A549 (cell line): ENCODE measurements around the gene KLF4. TPM values are rescaled to one million over a fixed set of nuclear protein-coding genes. Genes with fewer than 3 reads are reported as not detected.

Experiments
- ATAC-seq, 2 experiments: fragments of 200-7000 bp in 1 of 2; fragments of >200 bp in 1 of 2; cut with Nextera tagmentation in 1 of 2; cut with Tn5 transposase in 1 of 2; 3 replicates each; pipeline versions ENCODE4 v1.8.0 to v1.9.1; 2018 to 2020; ENCODE audit warnings: mild to moderate bottlenecking in 1 of 2, moderate library complexity in 1 of 2
- CTCF ChIA-PET: fragments of 300-600 bp; sonication (Branson Sonifier 250); formaldehyde crosslinking; extraction: SDS; loops from one replicate; lab custom pipeline; 2021; ENCODE audit warnings: antibody characterized with exemption, inconsistent platforms; lab: Yijun Ruan, JAX
- POLR2A ChIA-PET: fragments of 350-600 bp; formaldehyde crosslinking; extraction: SDS; loops from one replicate; lab custom pipeline; 2021; ENCODE audit warnings: antibody characterized with exemption, inconsistent platforms; lab: Yijun Ruan, JAX
- DNase-seq, 2 experiments: peaks; one replicate each; pipeline versions ENCODE4 v3.0.0 to v3.0.0-alpha.2; 2011 to 2016; ENCODE audit warnings: low read depth in 1 of 2, low spot score in 1 of 2
- FAIRE-seq: peaks from 2 replicates; lab custom pipeline; 2011; peaks lifted over from hg19 to GRCh38; lab: Jason Lieb, UNC
- H3K27ac ChIP-seq, 2 experiments: fragments of >200 bp; sonication (Bioruptor Twin); formaldehyde crosslinking; 3 replicates each; pipeline ENCODE4 v1.5.1; 2016 to 2017
- H3K4me1 ChIP-seq: fragments of >200 bp; sonication (Bioruptor Twin); formaldehyde crosslinking; 3 replicates; pipeline ENCODE4 v1.6.1; 2016
- H3K4me2 ChIP-seq: fragments of >200 bp; sonication (Bioruptor Twin); formaldehyde crosslinking; 3 replicates; pipeline ENCODE4 v1.6.1; 2016
- H3K4me3 ChIP-seq: fragments of >200 bp; sonication (Bioruptor Twin); formaldehyde crosslinking; 3 replicates; pipeline ENCODE4 v1.5.1; 2016
- H3K9me3 ChIP-seq: fragments of >200 bp; sonication (Bioruptor Twin); formaldehyde crosslinking; 3 replicates; pipeline ENCODE4 v1.6.1; 2016
- CHD4 ChIP-seq: fragments of 200-600 bp; sonication (generic); IDR thresholded peaks from 2 replicates; pipeline ENCODE4 v1.6.1; 2016; ENCODE audit warnings: antibody characterized with exemption, mild to moderate bottlenecking, borderline replicate concordance
- EP300 ChIP-seq, 2 experiments: fragments of >200 bp; sonication (Bioruptor Twin); formaldehyde crosslinking; IDR thresholded peaks; 2 replicates in 1 of 2; 3 replicates in 1 of 2; pipeline ENCODE4 v1.6.1; 2016 to 2017
- HOXB5 ChIP-seq: fragments of 250-450 bp; sonication (Bioruptor Pico); IDR thresholded peaks from 2 replicates; pipeline ENCODE4 v1.5.0; 2020; ENCODE audit warnings: mild to moderate bottlenecking, moderate library complexity
- MAZ ChIP-seq: fragments of 150-350 bp; IDR thresholded peaks from 2 replicates; pipeline ENCODE4 v1.6.1; 2014; ENCODE audit warnings: antibody characterized with exemption, low read depth, low read length, borderline replicate concordance
- MYC ChIP-seq: IDR thresholded peaks from 2 replicates; pipeline ENCODE4 v1.6.1; 2012; ENCODE audit warnings: mild to moderate bottlenecking, inconsistent platforms, low read length, improper control_type of control experiment, borderline replicate concordance
- POLR2A ChIP-seq: IDR thresholded peaks from 2 replicates; pipeline ENCODE4 v1.6.1; 2012; ENCODE audit warnings: mild to moderate bottlenecking, low read length
- SREBF2 ChIP-seq: fragments of 450-650 bp; IDR thresholded peaks from 2 replicates; pipeline ENCODE4 v1.6.1; 2014; ENCODE audit warnings: mild to moderate bottlenecking, moderate library complexity
- TFCP2L1 ChIP-seq: fragments of 250-450 bp; sonication (Bioruptor Pico); IDR thresholded peaks from 2 replicates; pipeline ENCODE4 v1.5.0; 2021; ENCODE audit warnings: mild to moderate bottlenecking
- ZC3H11A ChIP-seq: fragments of 450-650 bp; IDR thresholded peaks from 2 replicates; pipeline ENCODE4 v1.6.1; 2014; ENCODE audit warnings: antibody characterized with exemption, mild to moderate bottlenecking
- WGBS: methylation state at CpG from one replicate; pipeline ENCODE4 v1.1.6; 2017; ENCODE audit errors: missing lambda C conversion rate; 5-methylcytosine and 5-hydroxymethylcytosine counted together
- polyA plus RNA-seq, 4 experiments: library from polyadenylated mRNA; depleted of rRNA in 3 of 4; stranded (reverse); fragments of >200 nt; fragmentation: RNase III in 1 of 4; extraction: RNeasy Plus Mini Kit Qiagen cat#74134 plus additional on column Dnase treatment in 1 of 4; gene quantifications; 2 replicates in 3 of 4; 3 replicates in 1 of 4; pipeline ENCODE4 v1.2.3, GENCODE V29; 2011 to 2017
- TF ChIP-seq, protein P1 (sequence below): fragments of 250-450 bp; sonication (Bioruptor Pico); IDR thresholded peaks from 2 replicates; pipeline ENCODE4 v1.5.0; 2020; ENCODE audit warnings: low read depth, mild to moderate bottlenecking, moderate library complexity
- TF ChIP-seq, protein P2 (sequence below): fragments of >200 bp; sonication (Bioruptor Twin); formaldehyde crosslinking; IDR thresholded peaks from 2 replicates; pipeline ENCODE4 v1.6.1; 2016
- TF ChIP-seq, protein P3 (sequence below): fragments of 200-600 bp; sonication (generic); IDR thresholded peaks from 2 replicates; pipeline ENCODE4 v1.6.1; 2016; ENCODE audit warnings: antibody characterized with exemption, mild to moderate bottlenecking, moderate library complexity

Gene KLF4
- polyA plus RNA-seq, 2 of the 4 experiments (the other 2 are of a cell fraction) = 3.6 to 8.3 TPM

DNA sequence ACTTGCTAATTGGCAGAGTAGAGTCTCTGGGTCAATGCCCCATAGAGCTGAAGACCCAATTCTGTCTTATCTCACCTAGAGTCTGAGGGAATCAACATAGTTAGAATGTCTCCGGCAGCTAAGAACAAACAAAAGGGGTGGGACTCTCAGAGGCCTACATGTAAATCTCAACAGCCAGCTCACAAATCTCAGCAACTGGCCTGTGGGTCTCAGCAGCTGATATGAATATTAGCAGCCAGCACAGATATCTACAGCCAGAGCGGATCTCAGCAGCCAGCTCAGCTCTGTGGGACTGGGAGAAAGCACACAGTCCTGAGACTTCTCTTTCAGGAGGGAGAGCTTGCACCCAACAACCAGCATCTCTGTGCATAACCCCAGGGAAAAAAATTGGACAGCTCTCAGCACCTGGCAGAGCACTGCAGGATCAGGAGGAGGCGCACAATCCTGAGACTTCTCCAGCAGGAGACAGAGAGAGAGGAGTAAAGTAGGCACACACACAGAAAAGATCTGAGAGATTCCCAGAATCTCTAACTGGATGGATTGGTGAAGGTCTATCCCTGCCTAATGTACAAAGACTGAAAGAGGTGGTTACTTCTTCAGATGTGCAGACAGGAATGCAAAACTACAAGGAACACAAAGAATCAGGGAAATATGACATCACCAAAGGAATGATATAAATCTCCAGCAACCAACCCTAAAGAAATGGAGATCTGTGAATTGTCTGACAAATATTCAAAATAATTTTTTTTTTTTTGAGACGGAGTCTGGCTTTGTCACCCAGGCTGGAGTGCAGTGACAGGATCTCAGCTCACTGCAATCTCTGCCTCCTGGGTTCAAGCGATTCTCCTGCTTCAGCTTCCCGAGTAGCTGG lies 29.2 kb downstream of the KLF4 start:
- ChIA-PET POLR2A (interaction anchor here (1.5 kb wide), 1 partner anchor 35 kb away, joined by 4 read pairs; no protein-coding TSS in a partner anchor), CTCF (interaction anchor here (1.0 to 2.0 kb wide), 9 partner anchors 13 to 1354 kb away, joined by 3 to 6 read pairs (median 4); no protein-coding TSS in a partner anchor)
- Histone ChIP-seq H3K4me2 (no peak overlapping the region), H3K9me3 (no peaks in the 10 kb centered on the region), H3K4me3 (no peak overlapping the region), H3K4me1 (peaks cover 5% of the 10 kb centered on the region; the same call in 1 of the 3 replicates), H3K27ac (no peak overlapping the region)
- TF ChIP-seq TFCP2L1 (CRISPR knock-in tag) = no peak
- TF ChIP-seq EP300 (IDR thresholded peaks at IDR 0.05) = no peak
- peak in 1 of 2 experiments; percentile 33; a peak in 1 of 6 replicates for ATAC-seq
- no peak for DNase-seq
- FAIRE-seq = no peak
- 81% methylated on average over 6 of the region's 6 CpGs for WGBS

DNA sequence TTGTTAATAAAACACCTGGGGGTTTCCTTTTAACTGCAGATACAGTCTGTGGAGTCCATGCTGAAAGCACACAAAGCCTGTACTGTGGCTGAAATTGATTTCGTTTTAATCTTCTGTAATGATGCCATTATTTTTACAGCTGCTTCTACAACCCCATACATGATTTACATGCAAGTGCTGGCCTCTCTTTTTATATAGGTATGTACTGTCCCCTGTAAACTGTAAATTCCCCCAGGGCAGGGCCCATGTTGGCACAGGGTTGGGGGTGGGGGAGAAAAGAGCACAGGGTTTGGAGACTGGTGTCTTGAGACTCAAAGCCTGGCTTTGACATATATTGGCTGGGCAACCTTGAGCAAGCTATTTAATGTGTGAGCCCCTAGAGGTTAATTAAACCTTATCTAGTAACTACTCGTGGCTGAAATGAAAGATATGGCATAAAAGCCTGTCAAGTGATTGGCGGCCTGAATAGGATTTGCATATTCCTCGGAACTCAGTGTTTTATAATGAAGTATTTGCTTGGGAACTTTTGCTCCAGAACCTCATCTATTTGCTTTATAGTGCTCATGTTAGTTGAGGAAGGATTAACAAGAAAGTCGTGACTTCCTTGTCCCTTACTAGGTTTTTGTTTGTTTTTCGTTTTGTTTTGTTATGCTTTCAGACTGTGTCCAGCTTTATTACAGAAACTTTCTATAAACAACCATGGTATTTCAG lies 34.0 kb downstream of the KLF4 start:
- no peak for FAIRE-seq
- WGBS = 38% methylated on average over 6 of the region's 6 CpGs
- no peak for TF ChIP-seq MYC
- no peak for TF ChIP-seq ZC3H11A
- TF ChIP-seq, protein P1, sequence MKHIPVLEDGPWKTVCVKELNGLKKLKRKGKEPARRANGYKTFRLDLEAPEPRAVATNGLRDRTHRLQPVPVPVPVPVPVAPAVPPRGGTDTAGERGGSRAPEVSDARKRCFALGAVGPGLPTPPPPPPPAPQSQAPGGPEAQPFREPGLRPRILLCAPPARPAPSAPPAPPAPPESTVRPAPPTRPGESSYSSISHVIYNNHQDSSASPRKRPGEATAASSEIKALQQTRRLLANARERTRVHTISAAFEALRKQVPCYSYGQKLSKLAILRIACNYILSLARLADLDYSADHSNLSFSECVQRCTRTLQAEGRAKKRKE (CRISPR knock-in tag) = no peak
- no peaks in the 10 kb centered on the region for H3K9me3 ChIP-seq
- ChIA-PET CTCF (interaction anchor here (1.2 to 3.3 kb wide), 3 partner anchors 10 to 1359 kb away, joined by 3 to 36 read pairs (median 8); no protein-coding TSS in a partner anchor), POLR2A (no interaction called here)
- DNase-seq = no peak
- no peak for ATAC-seq
- H3K4me3 ChIP-seq = no peak overlapping the region
- H3K27ac ChIP-seq = no peak overlapping the region
- 0 out of 3 replicates have a peak overlapping the region, but pooled peaks have one; percentile 9 for H3K4me2 ChIP-seq
- no peaks in the 10 kb centered on the region for H3K4me1 ChIP-seq

DNA sequence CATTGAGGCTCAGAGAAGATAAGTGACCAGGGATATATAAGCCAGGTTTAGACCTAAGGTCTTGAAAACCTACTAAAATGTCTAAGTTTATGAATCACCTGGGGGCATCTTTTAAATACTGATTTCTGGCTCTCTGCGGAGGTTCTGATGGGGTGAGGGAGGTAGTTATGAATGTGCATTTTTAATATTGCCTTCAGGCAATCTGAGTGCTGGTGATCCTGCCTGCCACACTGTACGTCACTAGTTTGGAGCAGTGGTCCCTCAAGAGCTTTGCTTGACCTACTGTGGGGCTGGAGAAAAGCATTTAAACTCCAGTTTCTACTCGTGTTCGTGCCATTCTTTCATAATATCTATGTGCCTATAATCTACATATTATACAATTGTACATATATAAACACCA lies 36.1 kb downstream of the KLF4 start:
- no peak overlapping the region for H3K4me3 ChIP-seq
- no peaks in the 10 kb centered on the region for H3K4me1 ChIP-seq
- DNase-seq = no peak
- no peak overlapping the region for H3K4me2 ChIP-seq
- FAIRE-seq = no peak
- H3K9me3 ChIP-seq = no peaks in the 10 kb centered on the region
- H3K27ac ChIP-seq = no peak overlapping the region
- 54% methylated on average over 4 of the region's 4 CpGs for WGBS
- ATAC-seq = no peak
- ChIA-PET CTCF (interaction anchor here (1.0 to 2.4 kb wide), 3 partner anchors 12 to 1361 kb away, joined by 3 to 8 read pairs (median 8); no protein-coding TSS in a partner anchor), POLR2A (no interaction called here)
- TF ChIP-seq, protein P2, sequence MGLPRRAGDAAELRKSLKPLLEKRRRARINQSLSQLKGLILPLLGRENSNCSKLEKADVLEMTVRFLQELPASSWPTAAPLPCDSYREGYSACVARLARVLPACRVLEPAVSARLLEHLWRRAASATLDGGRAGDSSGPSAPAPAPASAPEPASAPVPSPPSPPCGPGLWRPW = no peak
- TF ChIP-seq, protein P3, sequence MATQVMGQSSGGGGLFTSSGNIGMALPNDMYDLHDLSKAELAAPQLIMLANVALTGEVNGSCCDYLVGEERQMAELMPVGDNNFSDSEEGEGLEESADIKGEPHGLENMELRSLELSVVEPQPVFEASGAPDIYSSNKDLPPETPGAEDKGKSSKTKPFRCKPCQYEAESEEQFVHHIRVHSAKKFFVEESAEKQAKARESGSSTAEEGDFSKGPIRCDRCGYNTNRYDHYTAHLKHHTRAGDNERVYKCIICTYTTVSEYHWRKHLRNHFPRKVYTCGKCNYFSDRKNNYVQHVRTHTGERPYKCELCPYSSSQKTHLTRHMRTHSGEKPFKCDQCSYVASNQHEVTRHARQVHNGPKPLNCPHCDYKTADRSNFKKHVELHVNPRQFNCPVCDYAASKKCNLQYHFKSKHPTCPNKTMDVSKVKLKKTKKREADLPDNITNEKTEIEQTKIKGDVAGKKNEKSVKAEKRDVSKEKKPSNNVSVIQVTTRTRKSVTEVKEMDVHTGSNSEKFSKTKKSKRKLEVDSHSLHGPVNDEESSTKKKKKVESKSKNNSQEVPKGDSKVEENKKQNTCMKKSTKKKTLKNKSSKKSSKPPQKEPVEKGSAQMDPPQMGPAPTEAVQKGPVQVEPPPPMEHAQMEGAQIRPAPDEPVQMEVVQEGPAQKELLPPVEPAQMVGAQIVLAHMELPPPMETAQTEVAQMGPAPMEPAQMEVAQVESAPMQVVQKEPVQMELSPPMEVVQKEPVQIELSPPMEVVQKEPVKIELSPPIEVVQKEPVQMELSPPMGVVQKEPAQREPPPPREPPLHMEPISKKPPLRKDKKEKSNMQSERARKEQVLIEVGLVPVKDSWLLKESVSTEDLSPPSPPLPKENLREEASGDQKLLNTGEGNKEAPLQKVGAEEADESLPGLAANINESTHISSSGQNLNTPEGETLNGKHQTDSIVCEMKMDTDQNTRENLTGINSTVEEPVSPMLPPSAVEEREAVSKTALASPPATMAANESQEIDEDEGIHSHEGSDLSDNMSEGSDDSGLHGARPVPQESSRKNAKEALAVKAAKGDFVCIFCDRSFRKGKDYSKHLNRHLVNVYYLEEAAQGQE = no peak
- TF ChIP-seq HOXB5 (CRISPR knock-in tag) (no peak), MAZ (no peak), CHD4 (no peak), POLR2A (no peak), SREBF2 (no peak)
